HepG2 (cell line): ENCODE results near the gene CDKN1A. TPM values are rescaled to one million over a fixed set of nuclear protein-coding genes. Genes with fewer than 3 reads are reported as not detected.

Experiments
- AGO2 ChIP-seq: fragments of 200-400 bp; formaldehyde crosslinking; optimal IDR thresholded peaks from 2 replicates; pipeline ENCODE3; 2017; ENCODE audit warnings: mild to moderate bottlenecking, low read depth, low read length, moderate library complexity
- ATF7 ChIP-seq, 2 experiments: fragments of 450-650 bp in 1 of 2; sonication (generic) in 1 of 2; formaldehyde crosslinking in 1 of 2; IDR thresholded peaks; 2 replicates each; pipeline versions ENCODE4 v1.4.0 to v1.6.1; 2016 to 2020; ENCODE audit warnings: antibody characterized with exemption in 1 of 2, mild to moderate bottlenecking in 1 of 2, missing genetic modification reagents in 1 of 2
- BRF2 ChIP-seq: sonication (generic); formaldehyde crosslinking; IDR thresholded peaks from 2 replicates; pipeline ENCODE4 v1.8.1; 2022; ENCODE audit warnings: mild to moderate bottlenecking, missing genetic modification reagents
- CENPBD1 ChIP-seq: sonication (generic); formaldehyde crosslinking; IDR thresholded peaks from 2 replicates; pipeline ENCODE4 v1.8.0; 2022; ENCODE audit warnings: missing genetic modification reagents, low read depth, mild to moderate bottlenecking, borderline replicate concordance
- FOXJ3 ChIP-seq: sonication (generic); formaldehyde crosslinking; IDR thresholded peaks from 2 replicates; pipeline ENCODE4 v1.4.0; 2020; ENCODE audit warnings: missing genetic modification reagents, mild to moderate bottlenecking, borderline replicate concordance
- HMGXB4 ChIP-seq, 2 experiments: sonication (generic) in 1 of 2; formaldehyde crosslinking in 1 of 2; IDR thresholded peaks; 2 replicates each; pipeline versions ENCODE4 v1.4.0 to v1.6.1; 2018 to 2020; ENCODE audit warnings: missing genetic modification reagents in 2 of 2, borderline replicate concordance in 1 of 2, low read depth in 1 of 2, mild to moderate bottlenecking in 1 of 2, missing biosample characterization in 1 of 2
- HNRNPL ChIP-seq: fragments of 200-400 bp; formaldehyde crosslinking; IDR thresholded peaks from 2 replicates; pipeline ENCODE4 v1.6.1; 2017; ENCODE audit warnings: mild to moderate bottlenecking, low read depth, low read length
- NR2F6 ChIP-seq, 2 experiments: IDR thresholded peaks; 2 replicates each; pipeline ENCODE4 v1.6.1; 2016; ENCODE audit warnings: antibody characterized with exemption in 1 of 2, mild to moderate bottlenecking in 1 of 2
- SNAPC4 ChIP-seq: sonication (generic); formaldehyde crosslinking; IDR thresholded peaks from 2 replicates; pipeline ENCODE4 v1.4.0; 2020; ENCODE audit warnings: mild to moderate bottlenecking, missing genetic modification reagents
- SNAPC5 ChIP-seq: sonication (generic); formaldehyde crosslinking; IDR thresholded peaks from 2 replicates; pipeline ENCODE4 v1.8.1; 2023; ENCODE audit warnings: mild to moderate bottlenecking, missing genetic modification reagents, borderline replicate concordance
- ZNF121 ChIP-seq: sonication (generic); formaldehyde crosslinking; IDR thresholded peaks from 2 replicates; pipeline ENCODE4 v1.5.0; 2020; ENCODE audit warnings: mild to moderate bottlenecking, missing genetic modification reagents
- ZNF503 ChIP-seq: sonication (generic); formaldehyde crosslinking; IDR thresholded peaks from 2 replicates; pipeline ENCODE4 v1.4.0; 2020; ENCODE audit warnings: missing genetic modification reagents
- ZNF704 ChIP-seq: sonication (generic); formaldehyde crosslinking; IDR thresholded peaks from 2 replicates; pipeline ENCODE4 v1.8.1; 2023; ENCODE audit warnings: mild to moderate bottlenecking, inconsistent platforms, moderate library complexity, missing genetic modification reagents, borderline replicate concordance
- ZNF879 ChIP-seq: sonication (generic); formaldehyde crosslinking; IDR thresholded peaks from 2 replicates; pipeline ENCODE4 v1.8.1; 2023; ENCODE audit warnings: missing genetic modification reagents
- polyA plus RNA-seq, 8 experiments: library from polyadenylated mRNA; depleted of rRNA in 3 of 8; stranded (reverse) in 7 of 8; unstranded in 1 of 8; fragments of >200 nt; fragmentation: Illumina TruSeq in 4 of 8; extraction: Trizol in 4 of 8; gene quantifications; 2 replicates each; pipeline versions ENCODE4 v1.2.1 to v1.2.3, GENCODE V29; 2011 to 2016; ENCODE audit warnings: low read depth in 4 of 8, missing spikeins in 1 of 8, mixed read lengths in 1 of 8; ENCODE audit not compliant: insufficient read depth in 1 of 8
- total RNA-seq, 5 experiments: library from RNA; depleted of rRNA; stranded (reverse); fragments of >200 nt; fragmentation: Illumina TruSeq; extraction: Trizol; gene quantifications; 2 replicates each; pipeline ENCODE4 v1.2.3, GENCODE V29; 2016; ENCODE audit warnings: low read depth in 1 of 5

The CDKN1A gene
- total and polyA plus RNA-seq, 2 of the 13 experiments (the other 11 are each of a cell fraction or from before 2014, with no cell fraction given) = 60.7 to 92.1 TPM

GRCh38 chr6:36677059-36677749, 1.3 kb upstream of the CDKN1A start (continued):
- TF ChIP-seq HMGXB4 (CRISPR knock-in tag; IDR thresholded peaks at IDR 0.05; ENCODE audit: borderline replicate concordance in 1 of 2, low read depth in 1 of 2) (0 out of 4 replicates have a peak, but pooled peaks of 1 of the 2 experiments have one; percentile 35), NR2F6 (IDR thresholded peaks at IDR 0.05) (no peak), NR2F6 (CRISPR knock-in tag; IDR thresholded peaks at IDR 0.05) (no peak), BRF2 (CRISPR knock-in tag) (no peak), FOXJ3 (CRISPR knock-in tag) (no peak), ATF7 (IDR thresholded peaks at IDR 0.05) (no peak), ATF7 (CRISPR knock-in tag; IDR thresholded peaks at IDR 0.05) (no peak), ZNF704 (CRISPR knock-in tag) (0 out of 2 replicates have a peak, but pooled peaks have one; percentile 47), ZNF503 (CRISPR knock-in tag) (no peak), ZNF121 (CRISPR knock-in tag) (no peak), SNAPC5 (CRISPR knock-in tag) (no peak), HNRNPL (no peak), CENPBD1 (CRISPR knock-in tag) (no peak), AGO2 (peak; percentile 57), ZNF879 (CRISPR knock-in tag) (no peak), SNAPC4 (CRISPR knock-in tag) (0 out of 2 replicates have a peak, but pooled peaks have one; percentile 33)
